Medulla oblongata (tissue), 1 donor: ENCODE results near the gene ATG2A.
"Not testable (repeated sequence)": the region's sequence is repeated elsewhere in the genome, so short reads cannot be mapped to it uniquely, and the experiment has no call there.

Experiments
- DNase-seq: peaks from one replicate; pipeline ENCODE4 v3.0.0-alpha.2; 2015; ENCODE audit errors: extremely low spot score

ATG2A gene

GRCh38 chr11:64854534-64855502 lies 62.2 kb downstream of the ATG2A start:
- DNase-seq = no peak

- no peak for DNase-seq
Measured at GRCh38 chr11:64854157-64854533, 62.9 kb downstream of the ATG2A start.

- no peak for DNase-seq
Measured at GRCh38 chr11:64853709-64854108, 63.3 kb downstream of the ATG2A start.

GRCh38 chr11:64852804-64853509 lies 64.1 kb downstream of the ATG2A start:
- no peak for DNase-seq

- DNase-seq = no peak
Measured at GRCh38 chr11:64851831-64852351, 65.1 kb downstream of the ATG2A start.

GRCh38 chr11:64850979-64851567 lies 65.9 kb downstream of the ATG2A start:
- no peak for DNase-seq

GRCh38 chr11:64849598-64850356 lies 67.2 kb downstream of the ATG2A start:
- no peak for DNase-seq

- no peak for DNase-seq
Measured at GRCh38 chr11:64848826-64849597, 68.0 kb downstream of the ATG2A start.

GRCh38 chr11:64848214-64848825 lies 68.7 kb downstream of the ATG2A start:
- DNase-seq = no peak

- peak; percentile 95 for DNase-seq
Measured at GRCh38 chr11:64846998-64847666, 69.9 kb downstream of the ATG2A start.

GRCh38 chr11:64845776-64846129 lies 71.3 kb downstream of the ATG2A start:
- DNase-seq = not testable (repeated sequence)

- no peak for DNase-seq
Measured at GRCh38 chr11:64845129-64845775, 71.8 kb downstream of the ATG2A start.
